ENCODE results near the gene OOSP4B.
"Not testable (repeated sequence)": the region's sequence is repeated elsewhere in the genome, so short reads cannot be mapped to it uniquely, and the experiment has no call there.

The OOSP4B gene

DNA sequence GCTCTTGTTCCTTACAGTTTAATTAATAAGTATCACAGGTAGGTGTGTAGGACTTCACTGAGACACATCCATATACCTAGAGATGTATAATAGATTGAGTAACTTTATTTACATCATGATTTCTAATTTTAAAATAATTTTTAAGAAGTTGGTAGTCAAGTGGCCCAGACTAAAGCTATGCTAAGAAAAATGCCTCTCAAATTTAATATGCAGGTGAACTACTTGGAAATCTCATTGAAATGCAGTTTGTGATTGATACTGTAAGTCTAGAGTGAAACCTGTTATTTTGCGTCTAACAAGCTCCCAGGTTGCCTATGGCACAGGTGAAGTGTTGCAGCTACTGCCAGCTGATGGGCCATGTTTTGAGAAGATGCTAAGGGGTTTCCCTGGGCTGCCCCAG lies at the start of gene OOSP4B:
Gene OOSP4B, plus strand, starts transcription at position 301 of the 400 bp plus-strand sequence.
- FAIRE-seq (no peak), DNase-seq (ENCODE audit: insufficient read length, low spot score) (no peak)
- TF ChIP-seq POLR2A (IDR thresholded peaks at IDR 0.05; ENCODE audit: low read depth, low read length): no peak

DNA sequence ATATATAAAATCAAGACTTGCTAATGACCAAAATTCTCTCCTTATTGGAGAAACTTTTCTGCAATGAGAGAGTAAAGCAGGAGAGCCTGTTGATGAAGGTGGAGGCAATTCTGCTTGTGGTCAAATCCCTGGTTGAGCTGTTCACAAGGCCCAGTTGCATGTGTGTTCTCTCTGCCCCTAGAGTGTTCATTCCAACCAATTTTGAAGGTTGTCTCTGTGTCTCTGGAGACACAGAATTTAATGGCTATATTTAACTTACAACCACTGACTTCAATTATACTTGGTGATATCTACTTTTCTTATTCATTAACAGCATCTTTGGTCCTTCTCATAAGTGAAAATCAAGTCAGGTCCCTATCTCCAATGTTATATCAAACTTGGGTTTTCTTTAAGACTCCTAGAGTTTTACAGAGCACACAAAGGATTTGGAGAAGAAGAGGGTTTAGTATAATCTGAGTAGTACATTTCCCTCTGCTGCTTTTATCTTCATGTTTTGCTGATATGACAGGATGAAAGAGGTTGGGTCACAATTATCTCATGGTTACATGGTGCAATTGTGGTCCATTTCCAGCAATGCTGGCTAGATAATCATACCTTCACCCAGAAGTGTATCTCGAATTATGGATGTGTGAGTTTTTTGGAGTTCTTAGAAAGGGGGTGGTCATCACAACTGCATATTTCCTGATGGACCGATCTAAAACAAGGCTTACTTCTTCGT lies 49.1 kb upstream of the OOSP4B start:
- DNase-seq (ENCODE audit: insufficient read length, low spot score) (no peak), FAIRE-seq (no peak)
- TF ChIP-seq POLR2A (IDR thresholded peaks at IDR 0.05; ENCODE audit: low read depth, low read length): no peak

DNA sequence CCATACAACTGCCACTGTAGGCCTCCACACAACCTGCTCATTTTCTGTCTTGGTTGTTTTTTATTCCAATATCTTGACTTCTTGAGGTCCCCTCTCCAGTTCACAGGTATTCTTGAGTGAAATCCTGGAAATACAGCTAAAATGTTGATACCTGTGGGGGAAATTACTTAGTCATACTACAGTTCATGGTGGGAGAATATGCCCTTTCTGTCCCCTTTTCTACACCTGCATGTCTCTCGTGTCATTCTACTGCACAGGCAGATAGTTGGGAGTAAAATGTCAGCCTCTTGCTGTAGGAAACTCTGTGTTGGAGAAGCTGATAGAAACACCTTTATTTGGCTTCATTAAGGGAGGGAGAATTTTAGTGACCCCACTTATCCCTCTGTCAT lies 48.6 kb upstream of the OOSP4B start:
- FAIRE-seq (no peak), DNase-seq (ENCODE audit: insufficient read length, low spot score) (no peak)
- TF ChIP-seq POLR2A (IDR thresholded peaks at IDR 0.05; ENCODE audit: low read depth, low read length): no peak

DNA sequence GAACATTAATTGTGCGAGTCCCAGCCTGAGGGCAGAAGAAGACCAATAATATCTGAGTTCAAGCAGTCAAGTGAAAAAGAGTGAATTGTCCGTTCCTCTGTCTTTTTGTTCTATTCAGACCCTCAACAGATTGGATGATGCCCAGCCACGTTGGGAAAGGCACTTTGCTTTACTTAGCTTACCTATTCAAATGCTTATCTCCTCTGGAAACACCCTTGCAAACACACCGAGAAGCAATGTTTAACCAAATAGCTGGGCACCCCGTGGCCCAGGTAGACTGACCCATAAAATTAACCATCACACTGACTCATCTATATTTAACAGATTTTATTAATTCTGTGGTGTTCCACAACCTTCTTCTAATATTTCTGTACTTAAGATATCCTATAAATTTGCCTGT lies 43.9 kb upstream of the OOSP4B start:
- DNase-seq (ENCODE audit: insufficient read length, low spot score) (no peak), FAIRE-seq (no peak)
- no peak for TF ChIP-seq POLR2A (IDR thresholded peaks at IDR 0.05; ENCODE audit: low read depth, low read length)

DNA sequence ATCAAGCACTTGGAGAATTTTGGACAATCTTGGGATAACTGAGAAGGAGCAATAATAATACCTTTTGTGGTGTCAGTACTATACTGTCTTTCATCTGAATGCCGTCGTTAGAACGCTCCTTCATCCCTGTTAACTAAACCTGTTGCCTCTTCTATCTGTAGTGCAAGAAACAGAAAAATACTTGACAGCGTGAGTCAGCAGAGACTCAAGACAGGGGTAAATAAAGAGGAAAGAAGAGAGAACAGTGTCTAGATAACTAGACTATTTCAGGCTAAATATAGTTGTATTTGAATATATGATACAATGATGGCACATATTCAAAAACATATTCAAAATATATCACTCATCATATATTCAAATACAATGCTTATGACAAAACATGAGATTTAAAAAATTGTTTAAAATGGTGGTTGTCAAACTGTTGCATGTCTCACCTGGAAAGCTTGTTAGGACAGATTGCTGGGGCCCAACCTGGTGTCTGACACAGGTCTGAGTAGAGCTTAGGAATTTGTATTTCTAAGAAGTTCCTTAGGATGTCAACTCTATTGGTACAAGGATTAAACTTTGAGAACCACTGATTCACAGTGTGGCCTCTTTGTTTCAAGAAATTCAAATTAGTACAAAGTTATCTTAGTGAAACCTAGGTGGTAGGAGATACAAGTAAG lies 35.7 kb upstream of the OOSP4B start:
- no peak for TF ChIP-seq POLR2A (IDR thresholded peaks at IDR 0.05; ENCODE audit: low read depth, low read length)
- DNase-seq (ENCODE audit: insufficient read length, low spot score) (no peak), FAIRE-seq (no peak)

DNA sequence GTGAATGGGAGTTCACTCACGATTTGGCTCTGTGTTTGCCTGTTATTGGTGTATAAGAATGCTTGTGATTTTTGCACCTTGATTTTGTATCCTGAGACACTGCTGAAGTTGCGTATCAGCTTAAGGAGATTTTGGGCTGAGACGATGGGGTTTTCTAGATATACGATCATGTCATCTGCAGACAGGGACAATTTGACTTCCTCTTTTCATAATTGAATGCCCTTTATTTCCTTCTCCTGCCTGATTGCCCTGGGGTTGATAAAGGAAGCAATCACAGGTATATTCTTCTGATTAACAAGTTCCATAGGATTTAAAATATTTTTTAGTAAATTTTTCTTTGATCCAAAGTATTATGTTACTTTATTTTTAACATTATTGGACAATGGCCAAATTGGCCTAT lies 34.9 kb upstream of the OOSP4B start:
- FAIRE-seq; DNase-seq (ENCODE audit: insufficient read length, low spot score): not testable (repeated sequence)

DNA sequence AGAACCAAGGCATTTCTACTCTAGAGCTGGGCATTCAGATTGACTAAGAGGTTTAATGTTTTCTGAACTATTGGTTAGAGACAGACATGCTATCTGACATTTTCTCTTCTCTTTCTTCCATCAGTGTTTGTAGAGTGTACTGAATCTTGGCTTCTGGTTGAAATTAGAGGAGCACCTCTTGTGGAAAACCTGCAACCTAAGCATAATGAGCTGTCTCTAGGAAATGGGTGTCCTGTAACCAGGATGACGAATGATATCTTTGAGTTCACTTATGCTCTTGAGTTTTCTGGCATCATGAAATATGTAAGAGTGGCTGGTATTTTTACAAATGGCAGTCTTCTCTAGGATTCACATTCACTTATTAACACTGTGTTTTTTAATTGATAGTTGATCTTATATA lies 33.8 kb upstream of the OOSP4B start:
- no peak for DNase-seq (ENCODE audit: insufficient read length, low spot score)
- no peak for TF ChIP-seq POLR2A (IDR thresholded peaks at IDR 0.05; ENCODE audit: low read depth, low read length)
- FAIRE-seq: no peak

DNA sequence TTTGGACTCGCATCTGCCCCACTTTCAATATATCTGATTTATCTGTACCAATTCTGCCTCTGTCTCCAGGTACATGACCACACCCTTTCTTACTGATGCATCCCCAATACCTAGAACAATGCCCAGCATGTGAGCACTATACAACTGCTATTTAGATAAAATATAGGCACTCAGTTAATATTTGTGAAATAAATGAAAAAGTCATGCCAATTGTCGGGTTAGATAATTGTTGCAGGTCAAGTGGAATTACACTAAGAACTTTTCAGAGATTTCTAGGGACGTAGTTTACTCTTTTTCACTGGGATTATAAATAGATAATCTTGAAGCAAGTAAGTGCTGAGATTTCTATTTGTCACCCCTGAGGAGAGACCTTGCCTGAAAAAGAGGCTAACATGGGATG lies 32.6 kb upstream of the OOSP4B start:
- no peak for FAIRE-seq
- DNase-seq (ENCODE audit: insufficient read length, low spot score): no peak
- no peak for TF ChIP-seq POLR2A (IDR thresholded peaks at IDR 0.05; ENCODE audit: low read depth, low read length)

DNA sequence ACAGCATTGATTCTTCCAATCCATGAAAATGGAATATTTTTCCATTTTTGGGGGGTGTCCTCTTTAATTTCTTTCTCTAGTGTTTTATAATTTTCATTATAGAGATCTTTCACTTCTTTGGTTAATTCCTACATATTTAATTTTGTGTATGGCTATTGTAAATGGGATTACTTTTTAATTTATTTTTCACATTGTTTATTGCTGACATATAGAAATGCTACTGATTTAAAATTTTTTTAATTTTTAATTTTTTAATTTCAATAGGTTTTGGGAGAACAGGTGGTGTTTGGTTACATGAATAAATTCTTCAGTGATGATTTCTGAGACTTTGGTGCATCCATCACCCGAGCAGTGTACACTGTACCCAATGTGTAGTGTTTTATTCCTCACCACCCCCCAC lies 26.6 kb upstream of the OOSP4B start:
- DNase-seq (ENCODE audit: insufficient read length, low spot score): no peak
- FAIRE-seq: no peak
- no peak for TF ChIP-seq POLR2A (IDR thresholded peaks at IDR 0.05; ENCODE audit: low read depth, low read length)

DNA sequence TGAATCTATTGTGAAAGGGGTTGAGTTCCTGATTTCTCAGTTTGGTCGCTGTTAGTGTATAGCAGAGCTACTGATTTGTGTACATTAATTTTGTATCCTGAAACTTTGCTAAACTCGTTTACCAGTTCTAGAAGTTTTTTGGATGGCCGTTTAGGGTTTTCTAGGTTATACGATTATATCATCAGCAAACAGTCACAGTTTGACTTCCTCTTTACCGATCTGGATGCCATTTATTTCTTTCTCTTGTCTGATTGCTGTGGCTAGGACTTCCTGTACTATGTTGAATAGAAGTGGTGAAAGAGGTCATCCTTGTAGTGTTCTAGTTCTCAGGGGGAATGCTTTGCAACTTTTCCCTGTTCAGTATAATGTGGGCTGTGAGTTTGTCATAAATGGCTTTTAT lies 24.6 kb upstream of the OOSP4B start:
- no peak for DNase-seq (ENCODE audit: insufficient read length, low spot score)
- no peak for TF ChIP-seq POLR2A (IDR thresholded peaks at IDR 0.05; ENCODE audit: low read depth, low read length)
- no peak for FAIRE-seq

DNA sequence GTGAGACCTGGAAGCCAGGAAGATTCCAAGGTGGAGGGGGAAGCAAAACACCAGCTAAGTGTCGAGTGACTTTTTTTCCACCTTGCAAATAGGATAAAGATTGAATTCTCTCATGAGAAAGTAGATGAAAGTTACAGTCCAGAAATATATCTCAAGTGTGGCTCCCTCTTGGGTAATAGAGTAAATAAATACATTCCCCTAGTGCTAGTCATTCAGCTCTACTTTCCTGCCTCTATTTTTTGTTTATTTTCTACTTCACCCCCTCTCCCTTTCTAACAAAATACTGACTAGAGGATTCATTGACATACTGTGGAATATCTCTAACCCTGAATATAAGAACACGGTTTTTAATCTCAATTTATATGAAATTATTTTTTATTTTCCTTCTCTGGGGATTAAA lies 19.2 kb upstream of the OOSP4B start:
- FAIRE-seq (no peak), DNase-seq (ENCODE audit: insufficient read length, low spot score) (no peak)
- TF ChIP-seq POLR2A (IDR thresholded peaks at IDR 0.05; ENCODE audit: low read depth, low read length): no peak

DNA sequence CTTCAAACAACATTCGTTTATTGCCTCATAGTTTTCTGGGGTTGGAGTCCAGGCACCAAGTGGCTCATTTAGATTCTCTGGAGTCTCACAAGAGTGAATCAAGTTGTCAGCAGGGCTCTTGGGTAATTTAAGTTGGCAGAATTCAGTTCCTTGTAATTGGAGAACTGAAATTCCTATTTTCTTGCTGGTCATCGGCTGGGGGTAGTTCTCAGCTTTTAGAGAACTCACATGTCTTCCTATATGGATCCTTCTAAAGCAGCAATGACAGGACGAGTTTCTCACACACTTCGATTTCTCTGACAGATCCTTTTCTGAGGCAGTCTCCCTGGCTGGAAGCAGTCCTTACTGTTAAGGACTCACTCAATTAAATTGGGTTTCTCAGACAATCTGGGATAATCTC lies 17.3 kb upstream of the OOSP4B start:
- no peak for TF ChIP-seq POLR2A (IDR thresholded peaks at IDR 0.05; ENCODE audit: low read depth, low read length)
- no peak for DNase-seq (ENCODE audit: insufficient read length, low spot score)
- no peak for FAIRE-seq

DNA sequence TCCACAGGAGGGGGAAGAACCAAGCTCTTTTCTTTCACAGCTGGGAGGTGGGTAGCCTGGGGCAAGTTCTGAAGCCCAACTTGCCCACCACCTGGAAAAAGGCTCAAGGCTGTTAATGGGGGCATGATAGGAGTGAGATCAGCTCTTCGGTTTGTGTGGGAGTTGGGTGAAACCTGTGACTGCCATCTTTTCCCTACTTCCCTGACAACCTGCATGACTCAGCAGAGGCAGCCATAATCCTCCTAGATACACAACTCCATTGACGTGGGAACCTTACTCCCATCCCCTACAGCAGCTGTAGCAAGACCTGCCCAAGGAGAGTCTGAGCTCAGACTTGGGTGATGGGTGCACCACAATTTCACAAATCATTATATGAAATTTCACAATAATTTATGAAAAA lies 13.3 kb upstream of the OOSP4B start:
- FAIRE-seq (no peak), DNase-seq (ENCODE audit: insufficient read length, low spot score) (no peak)
- TF ChIP-seq POLR2A (IDR thresholded peaks at IDR 0.05; ENCODE audit: low read depth, low read length): no peak

DNA sequence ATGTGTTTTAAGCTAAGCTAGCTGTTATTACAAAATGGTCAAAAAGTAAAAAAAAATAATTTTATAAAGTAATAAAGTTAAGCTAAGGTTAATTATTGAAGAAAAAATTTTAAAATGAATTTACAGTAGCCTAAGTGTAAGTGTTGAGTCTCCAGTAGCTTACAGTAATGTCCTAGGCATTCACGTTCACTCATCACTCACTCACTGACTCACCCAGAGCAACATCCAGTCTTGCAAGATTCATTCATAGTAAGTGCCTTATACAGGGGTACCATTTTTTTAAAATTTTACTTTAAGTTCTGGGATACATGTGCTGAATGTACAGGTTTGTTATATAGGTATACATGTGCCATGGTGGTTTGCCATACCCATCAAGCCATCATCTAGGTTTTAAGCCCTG lies 11.6 kb upstream of the OOSP4B start:
- DNase-seq (ENCODE audit: insufficient read length, low spot score): no peak
- no peak for FAIRE-seq
- no peak for TF ChIP-seq POLR2A (IDR thresholded peaks at IDR 0.05; ENCODE audit: low read depth, low read length)

DNA sequence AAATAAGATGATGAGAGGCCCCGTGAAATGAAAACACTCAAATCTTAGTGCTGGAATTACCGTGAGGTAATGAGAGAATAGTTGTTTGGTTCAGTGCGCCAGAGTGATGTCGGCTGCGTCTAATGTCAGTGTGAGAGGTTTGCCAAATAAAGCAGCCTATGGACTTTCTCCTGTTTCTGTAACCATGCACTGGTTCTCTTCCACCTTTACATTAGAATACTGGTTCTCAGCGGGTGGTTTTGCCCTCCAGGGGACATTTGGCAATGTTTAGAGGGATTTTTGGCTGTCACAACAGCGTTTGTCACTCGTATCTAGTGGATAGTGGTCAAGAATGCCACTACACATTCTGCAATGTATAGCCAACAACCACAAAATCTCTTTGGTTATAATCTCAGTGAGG lies 1.1 kb downstream of the OOSP4B start:
- no peak for TF ChIP-seq POLR2A (IDR thresholded peaks at IDR 0.05; ENCODE audit: low read depth, low read length)
- FAIRE-seq (no peak), DNase-seq (ENCODE audit: insufficient read length, low spot score) (no peak)

DNA sequence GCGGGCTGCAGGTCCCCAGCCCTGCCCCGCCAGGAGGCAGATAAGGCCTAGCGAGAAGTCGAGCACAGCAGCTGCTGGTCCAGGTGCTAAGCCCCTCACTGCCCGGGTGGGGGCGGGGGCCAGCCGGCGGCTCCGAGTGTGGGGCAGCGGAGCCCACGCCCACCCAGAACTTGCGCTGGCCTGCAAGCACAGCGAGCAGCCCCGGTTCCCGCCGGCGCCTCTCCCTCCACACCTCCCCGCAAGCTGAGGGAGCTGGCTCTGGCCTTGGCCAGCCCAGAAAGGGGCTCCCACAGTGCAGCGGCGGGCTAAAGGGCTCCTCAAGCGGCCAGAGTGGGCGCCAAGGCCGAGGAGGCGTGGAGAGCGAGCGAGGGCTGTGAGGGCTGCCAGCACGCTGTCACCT lies 3.4 kb downstream of the OOSP4B start:
- DNase-seq (ENCODE audit: insufficient read length, low spot score); FAIRE-seq: not testable (repeated sequence)
